HG03097 (cell line): Measurements from ENCODE around the gene OSBPL6.
"Not testable (repeated sequence)": the region's sequence is repeated elsewhere in the genome, so short reads cannot be mapped to it uniquely, and the experiment has no call there.

Experiments
- ATAC-seq: cut with Tn5 transposase; IDR thresholded peaks from one replicate; pipeline ENCODE4 v1.9.1; 2021; ENCODE audit not compliant: unreplicated experiment, low FRiP score

Gene OSBPL6

DNA sequence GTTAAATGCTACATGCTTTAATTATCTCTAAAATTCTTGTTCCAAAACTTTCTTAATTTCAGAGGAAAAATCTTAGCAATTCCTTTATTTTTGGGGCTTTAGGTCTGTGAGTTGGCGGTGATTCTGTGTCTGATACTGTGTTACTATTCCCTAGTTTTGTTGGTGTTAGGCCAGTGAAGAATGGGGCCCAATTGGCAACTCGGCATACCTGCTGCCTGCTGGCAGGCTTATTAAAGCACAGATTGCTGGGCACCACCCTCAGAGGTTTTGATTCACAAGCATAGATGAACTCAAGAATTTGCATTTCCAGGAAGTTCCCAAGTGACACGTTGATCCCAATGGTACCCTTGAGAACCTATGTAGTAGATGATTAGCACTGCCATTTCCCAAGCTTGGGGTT, 101.6 kb downstream of the OSBPL6 start:
- ATAC-seq: no peak

DNA sequence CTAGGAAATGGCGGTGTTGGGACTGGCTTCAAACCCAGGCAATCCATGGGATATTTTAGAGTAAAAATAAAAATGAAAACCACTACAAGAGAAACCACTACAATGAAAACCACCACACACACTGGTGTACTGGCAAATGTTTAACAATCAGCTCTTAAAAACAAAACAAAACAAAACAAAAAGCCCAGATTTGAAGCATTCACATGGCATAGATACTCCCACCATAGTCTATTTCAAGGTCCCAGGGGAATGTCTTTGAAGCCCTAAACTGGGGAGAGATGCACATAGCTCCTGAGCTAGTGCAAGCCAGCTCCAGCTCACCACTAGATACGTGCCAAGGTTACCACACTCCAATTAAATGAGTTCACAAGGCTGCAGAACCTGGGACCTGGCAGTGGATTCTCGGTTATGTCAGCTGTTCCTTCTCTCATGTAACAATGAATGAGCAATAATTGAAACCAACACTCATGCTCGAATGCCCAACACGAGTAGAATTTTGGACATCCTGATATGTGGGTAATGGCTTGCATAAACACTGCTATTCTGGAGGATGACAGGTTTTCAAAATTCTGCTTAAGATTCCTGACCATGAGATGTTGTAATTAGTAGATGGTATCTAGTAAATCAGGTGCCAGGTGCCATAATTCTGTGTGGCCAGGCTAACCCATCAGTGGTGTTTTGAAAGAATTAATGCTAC, 102.2 kb downstream of the OSBPL6 start:
- no peak for ATAC-seq

DNA sequence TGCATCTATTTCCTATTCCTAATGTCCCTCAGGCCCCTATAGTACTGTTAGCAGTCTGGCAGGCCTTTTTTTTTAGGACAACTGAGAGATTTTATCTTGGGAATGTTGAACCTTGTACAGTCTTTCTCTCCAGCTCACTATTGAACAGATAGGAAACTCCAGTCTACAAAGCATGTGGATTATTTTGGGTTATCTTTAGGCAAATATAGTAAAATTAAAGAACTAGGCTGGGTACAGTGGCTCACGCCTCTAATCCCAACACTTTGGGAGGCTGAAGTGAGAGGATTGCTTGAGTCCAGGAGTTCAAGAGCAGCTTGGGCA, 102.7 kb downstream of the OSBPL6 start:
- ATAC-seq: no peak

DNA sequence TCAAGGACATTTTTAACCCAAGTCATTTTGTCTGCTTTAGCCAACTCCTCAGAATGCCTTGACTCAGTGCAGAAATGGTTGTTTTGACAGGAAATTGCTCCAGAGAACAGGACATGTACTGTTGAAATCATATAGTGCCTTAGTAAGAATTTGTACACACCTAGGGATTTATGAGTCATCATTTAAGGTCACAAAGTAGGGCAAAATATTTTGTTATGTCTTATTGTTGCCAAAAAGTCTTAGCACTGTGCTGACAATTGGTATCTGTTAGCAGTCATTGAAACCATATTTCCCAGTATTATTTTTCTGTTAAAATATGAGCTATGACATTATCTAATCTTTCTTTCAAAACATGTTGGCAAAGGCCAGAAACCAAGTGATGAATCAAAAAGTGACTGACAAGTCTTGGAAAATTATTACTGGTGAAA, 104.5 kb downstream of the OSBPL6 start:
- no peak for ATAC-seq

DNA sequence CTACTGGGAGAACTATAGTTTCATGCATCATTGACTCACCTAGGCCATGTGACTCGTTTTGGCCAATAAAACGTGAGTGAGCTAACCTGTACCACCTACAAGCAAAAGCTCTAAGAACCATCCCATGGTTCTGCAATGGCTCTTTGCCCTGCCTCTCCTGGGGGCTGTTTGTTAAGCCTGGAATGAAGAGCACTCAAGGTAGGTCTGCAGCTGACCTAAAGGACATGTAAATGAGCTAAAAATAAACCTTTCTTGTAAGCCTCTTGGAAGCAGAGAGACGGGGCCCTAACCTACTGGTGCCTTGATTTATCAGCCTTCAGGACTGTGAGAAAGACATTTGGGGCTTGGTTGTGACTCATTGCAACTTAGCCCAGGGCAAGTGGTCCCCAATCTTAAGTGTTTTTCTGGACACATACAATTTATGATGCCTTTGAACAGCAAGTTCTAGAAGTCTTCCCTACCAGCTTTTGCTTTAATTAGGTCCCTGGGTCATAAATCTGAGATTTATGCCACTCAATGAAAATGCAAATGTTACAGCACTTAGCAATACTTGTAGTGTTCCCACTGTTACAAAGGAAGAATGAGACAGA, 107.4 kb downstream of the OSBPL6 start:
- ATAC-seq: no peak

DNA sequence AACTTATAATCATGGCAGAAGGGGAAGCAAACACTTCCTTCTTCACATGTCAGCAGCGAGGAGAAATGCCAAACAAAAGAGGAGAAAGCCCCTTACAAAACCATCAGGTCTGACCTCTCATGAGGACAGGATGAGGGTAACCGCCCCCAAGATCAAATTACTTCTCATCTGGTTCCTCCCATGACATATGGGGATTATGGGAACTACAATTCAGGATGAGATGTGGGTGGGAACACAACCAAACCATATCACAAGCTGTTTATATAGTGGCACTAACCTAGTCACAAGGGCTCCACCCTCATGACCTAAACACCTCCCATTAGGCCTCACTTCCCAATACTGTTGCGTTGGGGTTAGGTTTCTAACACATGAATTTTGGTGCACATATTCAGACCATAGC, 110.0 kb downstream of the OSBPL6 start:
- ATAC-seq: no peak

DNA sequence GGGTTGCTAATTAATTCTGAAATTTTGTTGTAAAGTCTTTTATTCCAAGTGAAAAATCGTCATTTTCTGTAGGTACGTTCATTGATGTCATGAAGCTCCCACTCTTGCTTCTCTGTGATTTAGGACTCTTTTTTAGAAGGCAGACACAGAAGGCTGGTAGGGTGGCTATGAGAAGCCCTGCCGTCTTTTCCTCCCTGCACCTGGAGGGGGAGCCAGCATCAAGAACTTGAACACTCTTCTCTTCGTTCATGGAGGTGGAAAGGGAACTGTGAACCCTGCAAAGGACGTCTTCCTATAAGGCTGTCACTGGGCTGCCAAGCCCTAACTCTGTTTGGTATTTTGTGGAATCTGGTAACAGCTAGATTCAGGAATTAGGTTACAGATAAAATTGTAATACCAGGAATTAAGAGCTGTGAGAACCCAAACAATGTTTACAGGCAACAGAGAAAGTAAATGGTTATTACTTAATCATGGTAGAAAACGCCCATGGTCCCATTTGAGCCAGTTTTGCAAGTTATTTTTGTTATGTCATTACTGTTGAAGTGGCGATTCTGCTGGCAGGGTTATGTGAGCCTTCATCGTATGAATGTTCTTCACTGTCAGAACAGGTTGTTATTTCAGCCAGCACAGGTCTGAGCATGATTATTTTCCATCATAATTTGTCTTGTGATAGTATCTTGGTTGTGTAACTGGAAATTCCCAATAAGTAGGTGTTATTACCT, 112.2 kb downstream of the OSBPL6 start:
- ATAC-seq: no peak

DNA sequence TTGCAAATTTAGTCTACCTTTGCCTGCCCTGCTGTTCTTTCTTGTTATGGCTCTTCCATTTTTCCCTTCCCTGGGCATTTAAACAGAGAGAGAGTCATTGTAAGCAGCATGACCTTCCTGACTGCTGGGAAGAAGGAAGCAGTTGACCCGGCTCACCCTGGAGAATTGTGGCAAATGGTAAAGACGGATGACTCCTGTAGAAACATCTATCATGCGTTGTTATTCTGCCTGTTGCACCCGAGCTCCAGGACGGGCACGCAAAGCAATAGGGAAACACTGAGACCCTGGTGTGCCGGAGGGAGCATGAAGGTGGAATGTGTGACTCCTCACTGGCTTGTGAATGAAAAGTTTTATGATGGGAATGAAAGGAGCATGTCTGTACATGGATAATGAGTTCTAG, 113.3 kb downstream of the OSBPL6 start:
- ATAC-seq: no peak

DNA sequence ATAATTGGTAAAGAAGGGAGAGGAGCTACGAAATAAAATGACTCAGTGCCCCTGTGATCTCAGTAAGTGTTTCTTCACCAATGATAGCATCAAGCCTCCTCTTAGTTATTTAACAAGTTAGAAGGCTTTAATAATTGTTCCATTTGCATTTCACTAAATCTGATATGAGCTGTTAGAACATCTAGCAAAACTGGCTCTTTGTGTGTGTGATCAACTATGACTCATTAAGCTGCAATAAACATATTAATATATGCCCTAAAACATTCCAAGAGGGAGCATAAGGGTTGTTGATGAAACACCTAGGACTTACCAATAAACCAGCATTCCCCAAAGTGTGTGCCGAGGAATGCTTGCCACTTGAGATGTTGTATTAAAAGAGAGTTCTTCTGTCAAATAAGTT, 115.2 kb downstream of the OSBPL6 start:
- ATAC-seq: no peak

DNA sequence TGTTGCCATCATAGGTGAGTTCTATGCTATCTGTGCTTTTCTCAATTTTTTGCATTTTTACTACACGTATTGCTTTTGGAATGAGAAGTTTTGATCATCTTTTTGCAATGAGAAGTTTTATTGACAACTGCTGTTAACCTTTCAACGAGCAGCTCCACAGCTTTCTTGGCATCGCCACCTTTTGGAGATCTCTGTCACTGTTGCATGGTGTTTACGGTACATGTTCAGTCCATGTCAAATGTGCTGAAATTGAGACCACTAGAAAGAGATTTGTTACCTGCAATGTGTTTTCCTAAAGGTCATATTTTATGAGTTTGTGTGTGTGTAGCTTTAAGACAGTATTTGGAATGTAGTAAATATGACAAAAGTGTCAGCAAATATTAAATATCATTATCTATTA, 120.8 kb downstream of the OSBPL6 start:
- no peak for ATAC-seq

DNA sequence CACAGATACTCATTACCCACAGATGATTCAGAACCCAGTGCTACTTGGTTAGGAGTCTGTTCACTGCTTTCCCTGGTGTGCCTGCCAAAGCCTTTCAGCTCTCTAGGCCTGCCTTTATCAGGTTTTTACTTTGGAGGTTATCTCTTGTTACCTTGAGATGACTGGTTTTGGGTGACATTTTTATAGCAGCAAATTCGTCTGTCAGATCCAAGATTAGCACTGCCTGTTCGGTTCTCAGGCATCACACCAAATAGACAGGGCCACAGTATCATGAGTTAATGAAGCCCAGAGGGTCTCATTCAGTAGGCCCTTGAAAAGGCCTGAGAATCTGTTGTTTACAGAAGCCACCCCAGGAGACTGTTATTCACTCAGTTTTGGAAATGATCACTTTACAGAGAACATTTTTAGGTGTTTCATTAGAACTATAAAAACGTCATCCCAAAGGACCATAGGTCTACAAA, 121.2 kb downstream of the OSBPL6 start:
- no peak for ATAC-seq

DNA sequence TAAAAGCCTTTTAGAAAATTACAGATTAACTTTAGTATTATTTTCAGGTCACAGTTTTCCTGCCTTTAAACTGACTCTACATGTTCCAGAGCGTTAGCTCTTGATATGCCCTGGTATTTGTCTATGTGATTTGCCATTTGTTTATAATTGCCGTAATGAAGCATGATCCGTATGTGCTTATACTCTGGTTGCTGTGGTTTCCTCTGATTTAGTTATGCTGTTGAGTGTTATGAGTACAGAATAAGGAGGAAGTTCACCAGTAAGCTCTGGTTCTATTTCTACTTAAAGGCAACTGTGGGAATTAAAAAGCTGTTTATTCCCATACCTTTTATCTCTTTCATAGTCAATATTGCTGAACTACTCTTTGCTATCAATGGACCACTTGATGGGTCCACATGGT, 123.5 kb downstream of the OSBPL6 start:
- no peak for ATAC-seq

DNA sequence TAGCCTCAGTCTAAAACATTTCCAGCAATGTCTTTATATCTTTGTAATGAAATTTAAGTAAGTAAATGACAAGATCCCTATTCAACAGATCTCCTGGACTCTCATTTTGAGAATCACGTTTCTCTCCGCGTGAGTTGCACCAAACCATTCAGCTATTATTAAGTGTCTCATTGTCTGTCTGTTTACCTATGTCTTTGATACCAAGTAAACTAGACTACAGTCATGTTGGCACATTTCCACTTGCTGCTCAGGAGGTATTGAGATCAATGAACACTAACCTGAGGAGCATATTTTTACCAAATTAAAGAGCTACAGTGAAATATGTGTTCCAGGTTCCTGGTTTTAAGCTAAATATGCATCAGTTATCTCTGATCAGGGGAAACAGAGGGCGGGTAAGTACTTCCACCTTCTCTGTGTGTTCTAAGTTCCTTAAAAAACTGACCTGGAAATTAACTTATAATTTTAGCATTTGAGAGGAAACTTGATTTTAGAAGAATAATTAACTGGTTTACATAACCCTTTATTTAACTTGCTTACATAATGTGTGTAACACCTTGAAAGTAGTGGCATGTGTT, 125.8 kb downstream of the OSBPL6 start:
- ATAC-seq: no peak

DNA sequence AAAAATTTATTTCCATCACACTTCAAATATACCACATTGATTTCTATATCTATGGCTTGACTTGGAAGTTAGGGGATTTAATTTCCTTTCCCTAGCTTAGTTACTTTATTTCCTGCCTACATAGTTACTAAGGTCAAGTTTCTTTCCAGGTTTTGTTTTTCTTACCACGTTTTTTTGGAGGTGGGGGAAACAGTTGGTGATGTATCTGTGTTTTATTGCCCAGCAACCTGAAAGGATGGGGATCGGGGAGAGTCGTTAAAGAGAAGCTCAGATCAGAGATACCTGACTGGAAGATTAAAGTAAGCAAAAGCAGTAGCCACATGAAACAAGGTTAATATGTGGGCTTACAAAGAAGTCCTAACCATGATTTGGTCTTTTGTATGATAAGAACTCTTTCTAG, 127.8 kb downstream of the OSBPL6 start:
- ATAC-seq: no peak

DNA sequence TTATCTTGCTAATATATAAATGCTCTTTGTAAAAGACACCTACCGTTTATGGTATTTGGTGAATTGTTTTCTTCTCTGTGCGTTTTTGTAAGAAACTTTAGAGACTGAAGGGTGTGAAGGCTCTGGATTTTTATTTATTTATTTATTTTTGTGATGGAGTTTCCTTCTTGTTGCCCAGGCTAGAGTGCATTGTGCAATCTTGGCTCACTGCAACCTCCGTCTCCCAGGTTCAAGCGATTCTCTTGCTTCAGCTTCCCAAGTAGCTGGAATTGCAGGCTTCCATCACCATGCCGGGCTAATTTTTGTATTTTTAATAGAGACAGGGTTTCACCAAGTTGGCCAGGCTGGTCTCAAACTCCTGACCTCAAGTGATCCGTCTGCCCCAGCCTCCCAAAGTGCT, 129.0 kb downstream of the OSBPL6 start:
- ATAC-seq: not testable (repeated sequence)

DNA sequence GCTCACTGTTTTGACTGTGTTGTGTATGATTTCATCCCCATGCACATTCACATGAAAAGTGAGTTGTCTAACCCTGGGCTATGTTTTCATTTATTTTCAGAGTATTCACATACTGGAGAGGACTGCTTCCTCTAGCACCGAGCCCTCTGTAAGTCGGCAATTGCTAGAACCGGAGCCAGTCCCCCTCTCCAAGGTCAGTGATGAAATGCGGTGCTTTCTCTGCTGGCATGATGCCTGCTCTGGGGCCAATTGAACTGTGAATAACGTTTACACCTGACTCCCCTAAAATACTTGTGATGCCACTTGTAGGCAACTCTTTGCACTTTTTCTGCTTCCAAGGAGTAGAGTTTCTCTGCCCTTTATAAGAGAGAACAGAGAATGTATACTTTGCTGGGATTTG, 129.8 kb downstream of the OSBPL6 start:
- ATAC-seq: no peak

DNA sequence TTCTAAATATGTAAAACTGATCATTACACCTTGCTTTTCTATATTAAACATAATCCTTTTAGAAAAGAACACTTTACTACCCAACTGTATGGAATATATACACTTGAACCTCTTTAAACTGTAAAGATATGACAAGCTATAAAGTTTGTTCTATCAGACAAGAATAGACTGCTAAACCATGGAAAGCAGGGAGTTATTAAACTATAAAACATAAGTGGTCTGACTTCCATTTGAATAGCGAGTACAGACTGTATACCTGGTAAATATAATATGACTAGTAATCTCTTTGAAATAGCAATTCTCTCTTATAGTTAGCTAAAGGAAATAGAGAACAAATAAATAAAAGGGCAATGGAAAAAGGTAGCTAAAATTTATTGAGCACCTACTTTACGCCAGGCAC, 131.0 kb downstream of the OSBPL6 start:
- ATAC-seq: no peak

DNA sequence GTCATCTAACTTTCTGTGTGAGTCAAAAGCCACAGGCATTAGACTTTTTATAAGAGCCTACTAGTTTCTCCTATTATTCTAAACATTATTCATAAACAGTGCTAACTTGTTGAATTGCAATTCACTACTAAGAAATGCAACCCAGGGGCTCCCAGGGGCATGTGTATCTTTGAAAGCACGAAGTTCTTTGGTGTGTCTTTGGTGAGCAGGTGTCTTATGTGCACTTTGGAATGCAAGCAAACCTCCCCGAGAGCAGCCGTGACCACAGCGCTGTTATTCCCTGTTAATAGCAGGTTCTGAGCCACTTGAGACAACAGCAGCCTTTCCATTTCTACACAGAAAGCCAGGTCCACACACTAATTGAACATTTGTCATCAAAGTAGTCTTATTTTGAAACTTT, 133.2 kb downstream of the OSBPL6 start:
- no peak for ATAC-seq

DNA sequence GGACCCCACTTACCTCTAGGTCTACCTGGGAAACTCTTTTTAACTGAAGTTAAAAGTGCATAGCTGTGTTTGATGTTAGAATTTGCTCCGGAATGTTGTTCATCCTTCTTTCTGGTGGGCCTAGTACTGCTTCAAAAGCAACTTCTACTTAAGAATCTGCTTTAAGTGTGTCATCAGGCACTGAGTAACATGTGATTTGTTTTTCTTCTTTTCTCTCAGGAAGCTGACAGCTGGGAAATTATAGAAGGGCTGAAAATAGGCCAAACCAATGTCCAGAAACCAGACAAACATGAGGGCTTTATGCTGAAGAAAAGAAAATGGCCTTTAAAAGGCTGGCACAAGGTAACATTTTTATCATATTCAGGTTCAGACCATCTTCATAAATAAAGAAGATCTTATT, 133.7 kb downstream of the OSBPL6 start:
- ATAC-seq: no peak

DNA sequence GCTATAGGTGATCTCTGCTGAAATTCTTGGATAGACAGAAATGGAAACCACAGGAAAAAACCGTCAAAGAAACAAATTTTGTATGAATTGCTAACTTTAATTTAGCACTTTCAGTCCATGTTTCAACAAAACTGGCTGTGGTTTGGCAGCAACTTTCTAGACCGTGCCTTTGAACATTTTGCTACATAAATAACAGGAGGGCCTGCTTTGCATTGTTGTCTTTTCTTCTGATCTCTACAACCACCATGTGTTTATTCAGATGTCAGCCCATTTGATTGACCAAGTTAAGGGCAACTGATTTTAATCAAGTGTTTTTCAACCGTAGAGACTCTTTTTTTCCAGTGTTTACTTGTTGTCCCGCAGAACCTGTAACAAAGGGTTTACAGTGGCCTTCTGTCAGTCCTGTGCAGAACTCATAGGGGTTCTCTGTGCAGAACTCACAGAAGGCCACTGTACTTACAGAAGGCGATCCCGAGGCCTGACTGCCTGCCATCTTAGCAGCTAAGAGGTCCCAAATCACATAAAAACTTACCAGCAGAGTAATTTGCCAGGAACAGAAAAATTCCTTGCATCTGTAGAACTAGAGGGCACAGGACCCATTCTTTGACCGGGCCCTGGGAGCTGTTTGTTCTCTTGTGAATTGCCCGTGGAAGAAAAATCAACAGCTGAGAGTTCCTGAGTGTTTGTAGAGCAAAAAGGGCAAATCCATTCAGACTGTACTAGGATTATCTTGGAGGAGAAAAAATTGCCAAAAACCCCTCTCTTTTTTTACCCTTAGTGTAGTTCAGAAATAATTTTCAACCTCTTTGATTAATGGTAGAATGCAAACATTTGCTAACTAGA, 136.1 kb downstream of the OSBPL6 start:
- ATAC-seq: no peak
